ENCODE measurements around the gene IFNK.

Gene IFNK

DNA sequence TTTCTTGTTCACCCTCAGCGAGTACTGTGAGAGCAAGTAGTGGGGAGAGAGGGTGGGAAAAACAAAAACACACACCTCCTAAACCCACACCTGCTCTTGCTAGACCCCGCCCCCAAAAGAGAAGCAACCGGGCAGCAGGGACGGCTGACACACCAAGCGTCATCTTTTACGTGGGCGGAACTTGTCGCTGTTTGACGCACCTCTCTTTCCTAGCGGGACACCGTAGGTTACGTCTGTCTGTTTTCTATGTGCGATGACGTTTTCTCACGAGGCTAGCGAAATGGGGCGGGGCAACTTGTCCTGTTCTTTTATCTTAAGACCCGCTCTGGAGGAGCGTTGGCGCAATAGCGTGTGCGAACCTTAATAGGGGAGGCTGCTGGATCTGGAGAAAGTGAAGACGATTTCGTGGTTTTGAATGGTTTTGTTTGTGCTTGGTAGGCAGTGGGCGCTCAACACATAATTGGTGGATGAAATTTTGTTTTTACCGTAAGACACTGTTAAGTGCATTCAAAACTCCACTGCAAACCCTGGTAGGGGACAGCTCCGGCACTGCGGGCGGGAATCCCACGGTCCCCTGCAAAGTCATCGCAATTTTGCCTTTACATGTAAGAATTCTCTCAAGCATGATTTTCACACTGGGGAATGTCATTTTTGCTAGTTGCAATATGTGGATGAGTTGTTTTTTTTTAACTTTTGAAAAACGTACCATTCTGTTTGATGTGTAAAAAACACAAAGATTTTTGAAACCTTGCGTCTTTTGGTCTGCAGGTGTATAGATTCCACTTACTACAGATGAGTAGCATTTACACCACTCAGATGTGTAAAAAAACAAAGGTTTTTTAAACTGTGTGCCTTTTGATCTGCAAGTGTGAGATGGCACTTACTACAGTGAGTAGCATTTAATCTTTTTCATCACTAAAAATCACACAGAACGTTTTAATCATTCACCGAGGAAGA lies 49.8 kb downstream of the IFNK start:
- DNase-seq (ENCODE audit: low spot score): peak; percentile 93
